Astrocyte of the spinal cord (primary cell): Measurements from ENCODE around the gene ZNHIT2.
"Not testable (repeated sequence)": the region's sequence is repeated elsewhere in the genome, so short reads cannot be mapped to it uniquely, and the experiment has no call there.

Experiments used
- DNase-seq: peaks from one replicate; pipeline ENCODE4 v3.0.0; 2011; ENCODE audit warnings: low read depth, low spot score
- H3K4me3 ChIP-seq: 2 replicates; pipeline ENCODE4 v1.5.1; 2011; ENCODE audit warnings: low read depth, mild to moderate bottlenecking, low read length, moderate library complexity
- in situ Hi-C: cut with HindIII; loops from 2 replicates; pipeline ENCODE4 v1.10.0; 2017; ENCODE audit warnings: low sequenced_read_pairs
- TF ChIP-seq, protein P1 (sequence below): IDR thresholded peaks from 2 replicates; pipeline ENCODE4 v1.5.1; 2012; ENCODE audit warnings: low read depth, mild to moderate bottlenecking, low read length, inconsistent platforms

ZNHIT2 gene

DNA sequence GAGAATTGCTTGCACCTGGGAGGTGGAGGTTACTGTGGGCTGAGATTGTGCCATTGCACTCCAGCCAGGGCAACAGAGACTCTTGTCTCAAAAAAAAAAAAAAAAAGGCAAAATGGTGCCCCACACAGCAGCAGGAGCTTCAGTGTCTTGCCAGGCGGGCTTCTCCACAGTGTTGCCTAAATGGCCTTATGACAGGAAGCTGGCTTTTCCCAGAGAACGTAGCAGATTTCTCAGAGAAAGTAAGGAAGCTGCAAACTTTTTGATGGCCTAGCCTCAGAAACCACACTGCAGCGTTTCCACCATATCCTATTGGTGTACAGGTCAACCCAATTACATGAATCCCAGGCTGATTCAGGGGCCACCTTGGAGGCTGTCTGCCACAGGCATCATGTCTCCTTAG lies 39.8 kb upstream of the ZNHIT2 start:
- TF ChIP-seq, protein P1, sequence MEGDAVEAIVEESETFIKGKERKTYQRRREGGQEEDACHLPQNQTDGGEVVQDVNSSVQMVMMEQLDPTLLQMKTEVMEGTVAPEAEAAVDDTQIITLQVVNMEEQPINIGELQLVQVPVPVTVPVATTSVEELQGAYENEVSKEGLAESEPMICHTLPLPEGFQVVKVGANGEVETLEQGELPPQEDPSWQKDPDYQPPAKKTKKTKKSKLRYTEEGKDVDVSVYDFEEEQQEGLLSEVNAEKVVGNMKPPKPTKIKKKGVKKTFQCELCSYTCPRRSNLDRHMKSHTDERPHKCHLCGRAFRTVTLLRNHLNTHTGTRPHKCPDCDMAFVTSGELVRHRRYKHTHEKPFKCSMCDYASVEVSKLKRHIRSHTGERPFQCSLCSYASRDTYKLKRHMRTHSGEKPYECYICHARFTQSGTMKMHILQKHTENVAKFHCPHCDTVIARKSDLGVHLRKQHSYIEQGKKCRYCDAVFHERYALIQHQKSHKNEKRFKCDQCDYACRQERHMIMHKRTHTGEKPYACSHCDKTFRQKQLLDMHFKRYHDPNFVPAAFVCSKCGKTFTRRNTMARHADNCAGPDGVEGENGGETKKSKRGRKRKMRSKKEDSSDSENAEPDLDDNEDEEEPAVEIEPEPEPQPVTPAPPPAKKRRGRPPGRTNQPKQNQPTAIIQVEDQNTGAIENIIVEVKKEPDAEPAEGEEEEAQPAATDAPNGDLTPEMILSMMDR, result no peak
- no peak overlapping the region for H3K4me3 ChIP-seq
- no peak for DNase-seq
- in situ Hi-C loops, result no loop called here

DNA sequence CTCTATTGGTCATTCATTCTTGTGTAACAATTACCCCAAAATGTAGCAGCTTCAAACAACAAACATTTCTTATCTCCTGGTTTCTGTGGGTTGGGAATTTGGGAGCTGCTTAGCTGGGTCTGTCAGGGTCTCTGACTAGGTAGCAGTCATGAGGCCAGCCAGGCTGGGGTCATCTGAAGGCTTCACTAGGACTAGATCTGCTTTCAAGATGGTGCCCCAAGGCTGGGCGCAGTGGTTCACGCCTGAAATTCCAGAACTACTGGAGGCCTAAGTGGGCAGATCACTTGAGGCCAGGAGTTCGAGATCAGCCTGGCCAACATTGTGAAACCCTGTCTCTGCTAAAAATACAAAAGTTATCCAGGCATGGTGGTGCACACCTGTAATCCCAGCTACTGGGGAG lies 39.4 kb upstream of the ZNHIT2 start:
- DNase-seq, result no peak
- H3K4me3 ChIP-seq, result no peak overlapping the region
- TF ChIP-seq, protein P1, result no peak
- in situ Hi-C loops, result no loop called here

DNA sequence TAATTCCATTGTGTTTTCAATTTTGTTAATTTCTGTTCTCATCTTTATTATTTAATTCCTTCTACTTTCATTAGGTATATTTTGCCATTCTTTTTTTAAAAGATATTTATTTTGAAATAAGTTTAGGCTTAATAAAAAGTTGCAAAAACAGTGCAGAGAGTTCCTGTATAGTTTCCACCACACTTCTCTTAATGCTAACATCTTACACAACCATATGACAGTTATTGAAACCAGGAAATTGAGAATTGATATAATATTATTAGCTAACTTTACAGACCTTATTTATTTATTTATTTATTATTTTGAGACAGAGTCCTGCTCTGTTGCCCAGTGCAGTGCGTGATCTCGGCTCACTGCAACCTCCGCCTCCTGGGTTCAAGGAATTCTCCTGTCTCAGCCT lies 38.8 kb upstream of the ZNHIT2 start:
- TF ChIP-seq, protein P1, result no peak
- no peak for DNase-seq
- no peak overlapping the region for H3K4me3 ChIP-seq
- in situ Hi-C loops, result no loop called here

DNA sequence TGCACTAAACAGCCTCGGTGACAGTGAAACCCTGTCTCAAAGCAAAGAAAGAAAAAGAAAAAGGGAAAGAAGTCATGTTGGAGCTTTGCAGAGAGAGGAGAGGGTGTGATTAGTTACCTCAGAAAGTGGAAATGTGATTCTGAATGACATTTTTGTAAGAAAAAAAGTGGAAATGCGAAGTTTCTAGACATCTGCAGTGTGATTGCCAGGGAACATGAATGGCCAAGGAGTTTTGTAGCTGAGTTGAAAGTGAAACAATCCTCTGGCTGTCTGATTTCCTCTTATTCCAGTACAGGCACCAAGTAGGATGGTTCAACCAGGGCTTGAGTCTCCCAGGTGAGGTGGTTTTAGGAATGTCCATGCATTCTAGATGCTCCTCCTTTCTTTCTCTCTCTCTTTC lies 34.6 kb upstream of the ZNHIT2 start:
- TF ChIP-seq, protein P1, result no peak
- in situ Hi-C loops, result no loop called here
- DNase-seq, result no peak
- no peak overlapping the region for H3K4me3 ChIP-seq

DNA sequence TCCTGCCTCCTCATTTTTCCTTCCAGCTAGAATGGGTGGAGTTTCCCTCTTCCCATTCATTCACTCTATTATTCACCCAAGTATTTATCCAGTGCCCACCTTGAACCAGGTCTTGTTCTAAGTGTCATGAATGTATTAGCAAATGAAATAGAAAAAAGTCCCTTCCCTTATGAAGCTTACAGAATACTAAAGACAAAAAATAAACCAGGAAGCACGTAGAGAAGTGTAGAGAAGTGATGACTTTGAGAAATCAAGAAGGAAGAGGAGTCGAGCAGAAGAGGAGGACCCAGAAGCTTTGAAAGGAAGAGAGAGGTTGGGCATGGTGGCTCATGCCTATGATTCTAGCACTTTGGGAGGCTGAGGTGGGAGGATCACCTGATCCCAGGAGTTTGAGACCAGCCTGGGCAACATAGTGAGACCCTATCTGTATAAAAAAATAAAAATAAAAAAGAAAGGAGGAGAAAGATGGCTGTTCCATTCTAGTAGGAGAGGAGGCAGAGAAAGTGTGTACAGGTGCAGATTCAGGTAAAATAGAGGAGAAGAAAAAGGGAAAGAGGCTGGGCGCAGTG lies 33.9 kb upstream of the ZNHIT2 start:
- H3K4me3 ChIP-seq, result no peak overlapping the region
- in situ Hi-C loops, result no loop called here
- no peak for DNase-seq
- TF ChIP-seq, protein P1, result no peak

DNA sequence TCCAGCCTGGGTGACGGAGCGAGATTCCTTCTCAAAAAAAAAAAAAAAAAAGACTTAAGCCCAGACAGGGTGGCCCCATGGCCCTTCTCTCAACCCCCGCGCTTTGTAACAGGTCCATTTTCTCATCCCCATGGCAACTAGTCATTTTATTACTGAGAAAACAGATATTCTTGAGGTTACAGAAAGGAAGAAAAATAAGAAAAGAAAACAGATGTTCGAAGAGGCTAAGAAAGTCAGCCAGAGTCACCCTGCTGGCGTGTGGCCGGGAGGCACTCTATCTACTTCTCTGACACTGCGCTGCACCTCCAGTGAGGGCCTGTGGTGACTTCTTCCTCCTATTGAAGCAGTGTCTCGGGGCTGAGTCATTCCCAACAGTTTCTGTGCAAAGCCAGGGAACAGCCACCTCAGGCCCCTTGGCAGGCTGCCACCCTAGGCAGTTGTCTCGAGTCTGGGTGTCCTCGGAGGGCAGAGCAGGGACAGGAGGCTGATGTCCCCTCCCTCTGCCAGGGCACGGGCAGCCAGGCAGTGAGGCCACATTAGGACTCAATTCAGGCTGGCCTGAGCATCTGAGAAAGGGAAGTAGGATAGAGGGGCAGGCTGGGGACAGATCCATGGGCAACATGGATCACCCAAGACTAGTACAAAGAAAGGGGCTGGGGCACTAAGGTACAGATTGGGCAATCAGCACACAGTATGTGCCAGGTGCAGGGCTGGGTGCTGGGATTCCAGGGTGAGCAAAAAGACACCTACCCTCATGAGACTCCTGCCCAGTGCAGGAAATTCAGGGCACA lies 33.2 kb upstream of the ZNHIT2 start:
- TF ChIP-seq, protein P1, result no peak
- in situ Hi-C loops, result no loop called here
- no peak overlapping the region for H3K4me3 ChIP-seq
- peak; percentile 90 for DNase-seq

DNA sequence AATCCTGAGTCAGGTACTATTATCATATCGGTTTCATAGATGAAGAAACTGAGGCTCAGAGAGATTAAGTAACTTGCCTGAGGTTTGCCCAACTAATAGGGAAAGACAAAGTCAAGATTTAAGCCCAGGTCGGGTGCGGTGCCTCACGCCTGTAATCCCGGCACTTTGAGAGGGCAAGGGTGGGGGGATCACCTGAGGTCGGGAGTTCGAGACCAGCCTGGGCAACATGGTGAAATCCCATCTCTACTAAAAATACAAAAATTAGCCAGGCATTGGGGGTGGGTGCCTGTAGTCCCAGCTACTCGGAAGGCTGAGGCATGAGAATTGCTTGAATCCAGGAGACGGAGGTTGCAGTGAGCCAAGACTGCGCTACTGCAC lies 32.6 kb upstream of the ZNHIT2 start:
- H3K4me3 ChIP-seq, in situ Hi-C loops, DNase-seq: not testable (repeated sequence)
